PC-3 (cell line): Measurements from ENCODE around the gene ADGRF4.

ENCODE experiments used
- EZH2 ChIP-seq: fragments of 300-600 bp; sonication (generic); IDR thresholded peaks from one replicate; pipeline ENCODE4 v1.6.1; 2017; ENCODE audit warnings: antibody characterized with exemption, mild to moderate bottlenecking, low read length; ENCODE audit not compliant: unreplicated experiment
- EZH2phosphoT487 ChIP-seq: fragments of 300-600 bp; sonication (generic); IDR thresholded peaks from 2 replicates; pipeline ENCODE4 v1.6.1; 2018; ENCODE audit warnings: mild to moderate bottlenecking, antibody characterized with exemption, low read length, borderline replicate concordance
- TF ChIP-seq, protein P1 (sequence below): fragments of 300-600 bp; sonication (generic); conservative IDR thresholded peaks from 2 replicates; pipeline ENCODE4 v1.5.1; 2017; ENCODE audit warnings: antibody characterized with exemption, low read depth, mild to moderate bottlenecking, low read length

DNA sequence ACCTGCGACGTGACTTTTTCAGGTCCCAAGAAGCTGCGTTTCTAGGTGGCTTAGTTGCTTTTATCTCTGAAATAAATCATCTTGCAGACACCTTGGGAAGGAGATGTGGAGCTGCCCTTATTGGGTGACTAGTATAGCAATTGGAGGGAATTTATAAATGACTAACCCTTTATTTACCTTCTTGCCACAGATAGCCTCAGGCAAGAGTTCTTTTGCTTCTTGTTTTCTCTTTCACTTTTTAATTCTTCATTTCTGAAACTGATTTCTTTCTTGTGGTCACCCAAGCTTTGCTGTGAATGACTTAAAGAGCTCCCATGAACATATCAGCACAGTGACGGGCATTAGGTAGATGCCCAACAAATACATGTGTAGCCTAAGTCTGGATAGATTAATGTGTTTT lies 3.0 kb downstream of the ADGRF4 start:
- TF ChIP-seq, protein P1, sequence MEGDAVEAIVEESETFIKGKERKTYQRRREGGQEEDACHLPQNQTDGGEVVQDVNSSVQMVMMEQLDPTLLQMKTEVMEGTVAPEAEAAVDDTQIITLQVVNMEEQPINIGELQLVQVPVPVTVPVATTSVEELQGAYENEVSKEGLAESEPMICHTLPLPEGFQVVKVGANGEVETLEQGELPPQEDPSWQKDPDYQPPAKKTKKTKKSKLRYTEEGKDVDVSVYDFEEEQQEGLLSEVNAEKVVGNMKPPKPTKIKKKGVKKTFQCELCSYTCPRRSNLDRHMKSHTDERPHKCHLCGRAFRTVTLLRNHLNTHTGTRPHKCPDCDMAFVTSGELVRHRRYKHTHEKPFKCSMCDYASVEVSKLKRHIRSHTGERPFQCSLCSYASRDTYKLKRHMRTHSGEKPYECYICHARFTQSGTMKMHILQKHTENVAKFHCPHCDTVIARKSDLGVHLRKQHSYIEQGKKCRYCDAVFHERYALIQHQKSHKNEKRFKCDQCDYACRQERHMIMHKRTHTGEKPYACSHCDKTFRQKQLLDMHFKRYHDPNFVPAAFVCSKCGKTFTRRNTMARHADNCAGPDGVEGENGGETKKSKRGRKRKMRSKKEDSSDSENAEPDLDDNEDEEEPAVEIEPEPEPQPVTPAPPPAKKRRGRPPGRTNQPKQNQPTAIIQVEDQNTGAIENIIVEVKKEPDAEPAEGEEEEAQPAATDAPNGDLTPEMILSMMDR = no peak
- no peak for TF ChIP-seq EZH2phosphoT487
- no peak for TF ChIP-seq EZH2
